Activated CD8-positive, alpha-beta memory T cell treated with anti-CD3 and anti-CD28 coated beads for 36 hours (primary cell): Measurements from ENCODE around the gene CACNA2D1. TPM values are rescaled to one million over a fixed set of nuclear protein-coding genes. Genes with fewer than 3 reads are reported as not detected.

Experiments
- CTCF ChIA-PET: fragments of 350-600 bp; sonication (Branson Sonifier 250); formaldehyde crosslinking; loops from one replicate; lab custom pipeline; 2021; ENCODE audit warnings: antibody characterized with exemption; lab: Charles Lee
- POLR2A ChIA-PET: fragments of 350-600 bp; sonication (Branson Sonifier 250); formaldehyde crosslinking; loops from one replicate; lab custom pipeline; 2021; ENCODE audit warnings: antibody characterized with exemption; lab: Charles Lee
- total RNA-seq, 2 experiments: library from RNA; stranded (reverse); gene quantifications; one replicate each; pipeline ENCODE4 v1.2.3, GENCODE V29; 2021

CACNA2D1 gene
- total RNA-seq, 2 experiments from 2014 or later: not detected

DNA sequence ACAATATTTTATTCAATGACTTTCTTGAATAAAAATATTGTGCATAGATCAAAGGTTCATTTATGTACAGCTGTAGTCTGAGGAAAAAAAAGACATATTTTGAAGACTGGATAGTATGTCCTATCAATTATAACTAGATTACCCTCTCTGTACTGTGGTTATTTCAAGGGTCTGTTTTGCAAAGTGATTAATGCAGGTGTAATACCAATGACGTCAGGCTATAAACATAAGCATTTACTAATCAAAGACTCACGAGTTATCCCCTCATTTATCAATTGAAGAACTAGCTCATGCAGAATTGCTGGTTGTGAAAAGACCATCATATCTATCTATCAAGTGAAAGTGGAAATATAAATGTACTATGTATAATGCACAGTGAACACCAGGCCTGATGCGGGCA, 460.2 kb downstream of the CACNA2D1 start:
- ChIA-PET CTCF (no interaction called here), POLR2A (no interaction called here)

DNA sequence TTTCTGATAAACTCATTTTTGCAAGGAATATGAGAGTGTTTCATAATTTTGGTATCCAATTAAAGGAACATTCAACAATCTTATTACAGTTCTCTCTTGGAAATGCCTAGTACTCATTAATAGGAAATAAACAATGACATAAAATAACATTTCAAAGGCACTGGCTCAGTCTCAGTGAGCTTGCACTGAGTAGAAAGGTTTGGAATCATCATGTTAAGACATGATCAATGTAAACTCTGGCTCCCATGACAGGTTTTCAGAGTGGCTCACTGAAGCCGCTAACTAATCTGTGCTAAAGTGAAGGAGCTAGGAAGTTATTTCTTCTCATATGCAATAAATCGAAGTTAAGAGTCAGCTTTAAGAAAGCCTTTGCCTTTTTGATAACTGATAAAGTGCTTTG, 470.5 kb downstream of the CACNA2D1 start:
- POLR2A ChIA-PET: no interaction called here
- CTCF ChIA-PET: no interaction called here

DNA sequence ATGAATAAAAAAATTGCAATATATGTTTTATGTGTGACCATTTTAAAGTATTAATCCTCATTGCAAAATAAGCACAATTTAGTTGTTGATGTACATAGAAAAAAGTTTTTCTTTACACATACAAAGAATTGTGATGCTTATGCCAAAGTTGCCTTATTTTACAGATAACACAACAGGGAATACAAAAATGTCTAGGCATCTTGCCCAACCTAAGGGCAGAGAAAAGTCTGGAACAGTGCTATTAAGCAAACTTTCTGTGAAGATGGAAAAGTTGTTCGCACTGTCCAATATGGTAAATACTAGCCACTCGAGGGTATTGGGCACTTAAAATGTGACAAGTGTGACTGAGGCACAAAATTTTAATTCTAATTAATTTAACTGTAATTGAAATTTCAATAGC, 483.6 kb downstream of the CACNA2D1 start:
- POLR2A ChIA-PET: no interaction called here
- CTCF ChIA-PET: no interaction called here

DNA sequence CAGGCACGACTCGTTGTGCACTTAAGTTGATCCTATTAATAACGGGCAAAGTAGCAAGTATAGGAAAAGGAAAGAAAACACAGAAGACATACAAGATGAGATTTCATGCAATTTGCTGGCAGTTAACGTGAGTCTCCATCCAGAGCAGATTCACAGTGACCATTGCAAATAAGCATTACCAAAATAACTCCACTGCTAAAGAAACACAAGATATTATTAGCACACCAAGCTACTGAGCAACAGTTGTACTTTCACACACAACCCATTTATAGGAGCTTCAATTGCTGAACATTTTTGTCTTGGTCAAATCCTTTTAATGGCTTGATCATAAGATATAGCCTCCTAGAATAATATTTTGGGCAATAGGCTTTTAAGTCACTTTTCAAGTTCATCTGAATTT, 486.1 kb downstream of the CACNA2D1 start:
- CTCF ChIA-PET: no interaction called here
- POLR2A ChIA-PET: no interaction called here

DNA sequence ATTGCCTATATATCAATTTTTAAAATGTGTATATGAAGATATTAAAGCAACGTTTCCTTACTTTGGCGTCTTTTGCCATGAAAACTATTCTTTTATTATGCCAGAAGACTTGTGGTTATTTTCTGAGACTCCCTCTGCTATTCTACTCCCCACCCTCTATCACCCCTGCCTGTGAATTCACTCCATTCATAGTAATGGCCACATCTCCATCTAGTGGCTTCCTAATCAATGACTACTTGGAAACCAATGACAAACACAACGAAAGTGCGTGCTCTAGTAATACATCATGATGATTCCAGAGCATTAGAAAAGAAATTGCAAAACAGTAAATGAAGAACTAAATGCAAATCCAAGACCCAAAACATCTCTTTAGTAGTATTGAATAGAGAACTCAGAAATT, 487.1 kb downstream of the CACNA2D1 start:
- CTCF ChIA-PET: no interaction called here
- POLR2A ChIA-PET: no interaction called here

DNA sequence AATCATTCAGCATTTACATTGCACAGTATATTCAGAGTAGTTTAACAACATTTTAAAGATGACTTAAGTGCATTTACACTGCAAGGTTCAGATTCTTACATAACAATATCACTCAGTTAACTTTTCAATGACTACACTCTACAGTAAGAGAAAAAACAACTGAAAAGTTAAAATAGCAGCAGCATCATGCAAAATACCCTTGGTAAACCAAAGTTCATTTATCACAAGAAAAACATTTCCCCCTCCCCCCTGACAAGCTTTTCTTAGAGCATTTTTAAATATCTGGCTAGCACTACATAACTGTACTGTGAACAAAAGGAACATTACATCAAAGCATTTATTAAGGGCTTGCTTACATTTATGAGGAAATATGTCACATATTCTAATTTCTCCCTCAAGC, 494.3 kb downstream of the CACNA2D1 start:
- POLR2A ChIA-PET: no interaction called here
- CTCF ChIA-PET: no interaction called here

DNA sequence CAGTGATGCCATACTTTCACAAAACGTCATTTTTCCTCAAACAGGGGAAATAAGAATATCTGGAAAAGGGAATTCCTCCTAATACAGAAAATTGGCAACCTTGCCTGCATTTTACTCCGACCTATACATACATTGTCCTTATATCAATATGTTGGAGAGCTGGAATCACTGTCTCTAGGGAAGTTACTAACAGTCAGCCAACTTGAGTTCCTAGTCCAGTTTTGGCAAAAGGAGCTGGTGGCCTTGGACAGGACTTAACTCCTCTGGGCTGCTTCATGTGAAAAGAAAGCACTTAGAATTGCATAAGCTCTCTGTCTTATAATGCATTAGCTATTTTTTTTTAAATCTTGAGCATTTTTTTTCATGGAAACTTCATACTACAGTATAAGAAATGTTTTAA, 499.5 kb downstream of the CACNA2D1 start:
- POLR2A ChIA-PET: no interaction called here
- CTCF ChIA-PET: no interaction called here

DNA sequence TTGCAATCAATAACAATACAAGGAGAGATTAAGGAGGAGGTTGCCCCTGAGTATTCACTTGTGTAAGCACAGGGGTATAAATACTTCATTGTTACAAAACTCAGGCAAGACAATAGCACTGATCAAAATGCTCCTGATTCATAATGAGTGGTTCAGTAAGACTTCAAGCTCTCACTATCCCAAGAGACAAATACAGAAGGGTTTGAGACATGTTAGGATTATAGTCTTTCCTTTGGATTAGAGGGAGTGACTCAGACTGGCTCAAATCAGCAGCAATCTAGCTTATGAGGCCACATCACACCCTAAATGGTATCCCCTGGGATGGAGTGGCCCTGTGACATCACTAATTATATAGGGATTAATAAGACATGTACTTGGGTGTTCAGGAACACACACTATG, 506.5 kb downstream of the CACNA2D1 start:
- CTCF ChIA-PET: no interaction called here
- POLR2A ChIA-PET: no interaction called here

DNA sequence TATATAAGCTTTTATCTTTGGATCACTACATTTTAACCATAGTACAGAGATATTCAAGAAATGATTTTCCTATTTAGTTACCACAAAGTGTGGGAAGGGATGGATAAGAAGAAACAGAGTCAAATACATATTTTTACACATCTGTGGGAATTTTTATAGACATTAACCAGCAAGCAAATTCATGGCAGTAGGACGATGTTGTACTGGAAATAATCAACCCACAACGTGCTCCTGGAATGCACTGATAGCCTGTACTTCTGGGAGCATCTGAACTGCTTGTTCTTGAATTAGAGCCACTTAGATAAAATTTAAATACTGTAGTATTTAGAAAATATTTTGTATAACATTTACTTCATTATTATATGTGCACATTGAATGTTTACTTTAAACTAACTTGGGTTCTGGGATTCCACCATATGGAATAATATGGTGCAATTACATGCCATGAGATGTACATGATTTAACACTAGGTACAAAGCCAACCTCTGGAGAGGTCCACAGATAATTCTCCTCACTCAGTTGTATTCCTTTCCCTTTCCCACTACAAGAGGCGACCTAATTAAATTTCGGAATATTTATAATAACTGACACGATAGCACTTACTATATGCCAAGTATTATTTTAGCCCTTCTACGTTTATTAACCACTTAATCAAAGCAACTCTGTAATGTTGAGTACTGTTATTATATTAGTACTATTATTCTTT, 508.8 kb downstream of the CACNA2D1 start:
- ChIA-PET POLR2A (no interaction called here), CTCF (no interaction called here)

DNA sequence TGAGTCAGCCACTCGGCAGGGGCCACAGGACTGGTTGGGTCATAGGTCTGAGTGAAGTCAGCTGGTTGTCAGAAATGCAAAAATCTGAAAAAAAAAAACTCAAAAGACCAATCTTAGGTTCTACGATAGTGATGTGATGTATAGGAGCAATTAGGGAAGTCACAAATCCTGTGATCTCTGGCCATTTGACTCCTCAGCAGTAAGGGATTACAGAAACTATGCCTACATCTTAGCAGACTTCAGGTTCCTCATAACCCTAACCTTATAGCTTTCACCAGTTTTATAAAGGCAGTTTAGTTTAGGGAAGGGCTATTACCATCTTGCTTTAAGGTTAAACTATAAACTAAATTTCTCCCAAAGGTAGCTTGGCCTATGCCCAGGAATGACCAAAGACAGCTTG, 510.6 kb downstream of the CACNA2D1 start:
- CTCF ChIA-PET: no interaction called here
- POLR2A ChIA-PET: no interaction called here

DNA sequence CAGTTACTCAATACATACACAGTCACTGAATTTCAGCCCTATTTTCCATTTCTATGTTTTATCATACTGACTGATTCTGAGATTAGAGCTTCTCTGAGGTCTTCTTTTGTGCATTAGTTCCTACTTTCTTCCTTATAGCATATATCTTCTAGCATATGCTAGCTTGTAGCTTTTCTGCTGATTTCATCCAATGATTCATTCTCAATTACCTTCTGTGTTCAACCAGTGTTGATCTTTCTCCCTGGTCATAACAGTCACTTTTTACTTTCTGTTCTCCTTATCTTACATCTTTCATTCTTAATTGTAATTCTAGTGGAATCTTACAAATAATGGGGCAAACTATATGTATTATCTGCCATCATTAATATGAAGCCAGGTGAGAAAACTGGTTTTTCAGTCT, 514.2 kb downstream of the CACNA2D1 start:
- ChIA-PET CTCF (no interaction called here), POLR2A (no interaction called here)

DNA sequence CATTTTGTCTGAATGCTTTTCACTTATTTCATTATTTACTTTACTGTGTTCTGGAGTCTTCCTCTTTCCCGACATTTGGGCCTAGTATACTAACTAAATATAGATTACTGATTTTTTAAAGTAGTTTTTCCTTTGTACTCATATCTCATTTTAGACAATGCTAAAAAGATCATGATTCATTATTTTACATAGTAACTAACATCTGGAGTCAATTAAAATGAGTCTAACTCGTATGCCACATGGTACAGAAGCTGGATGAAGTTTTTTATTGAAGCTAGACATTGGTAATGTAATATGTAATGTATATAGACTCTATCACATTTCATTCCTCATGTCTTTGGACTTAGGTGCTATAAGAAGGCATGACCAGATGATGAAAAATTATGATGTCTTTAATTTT, 517.4 kb downstream of the CACNA2D1 start:
- POLR2A ChIA-PET: no interaction called here

DNA sequence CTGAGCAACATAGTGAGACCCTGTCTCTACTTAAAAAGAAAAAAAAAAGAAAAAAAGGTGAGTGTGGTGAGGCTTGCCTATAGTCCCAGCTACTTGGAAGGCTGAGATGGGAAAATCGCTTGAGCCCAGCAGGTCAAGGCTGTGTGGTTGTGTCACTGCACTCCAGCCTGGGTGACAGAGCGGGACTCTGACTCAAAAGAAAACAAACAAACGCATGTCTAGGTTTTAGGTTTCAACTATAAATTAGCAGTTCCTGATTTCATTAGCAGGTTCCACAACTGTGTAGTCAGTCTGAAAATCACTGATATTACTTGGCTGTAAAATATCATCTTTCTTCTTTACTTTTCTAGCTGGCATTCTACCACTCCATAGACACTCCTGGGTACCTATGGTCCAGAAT, 518.0 kb downstream of the CACNA2D1 start:
- CTCF ChIA-PET: no interaction called here

More for the DNA sequence above, 517.4 kb downstream of the CACNA2D1 start:
- CTCF ChIA-PET: no interaction called here

DNA sequence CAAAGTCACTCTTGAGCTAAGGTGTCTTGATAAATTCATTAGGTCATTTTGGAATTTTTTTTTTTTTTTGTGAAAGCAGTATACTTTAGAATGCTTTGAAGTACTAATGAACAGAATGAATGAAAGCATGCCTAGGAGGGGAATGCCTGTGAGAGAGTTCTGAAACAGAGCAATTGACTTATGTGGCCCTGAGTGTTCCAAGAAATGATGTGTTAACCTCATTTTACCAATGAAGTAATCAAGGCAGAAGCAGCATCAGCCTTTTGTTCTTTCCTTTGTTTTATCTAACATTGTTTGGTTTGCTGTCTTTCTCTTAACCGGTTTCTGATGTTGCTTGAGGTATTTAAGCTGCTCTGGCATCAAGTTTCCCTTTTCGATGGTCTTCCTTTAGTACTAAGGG, 519.1 kb downstream of the CACNA2D1 start:
- CTCF ChIA-PET: no interaction called here
- POLR2A ChIA-PET: no interaction called here

More for the DNA sequence above, 518.0 kb downstream of the CACNA2D1 start:
- POLR2A ChIA-PET: no interaction called here

DNA sequence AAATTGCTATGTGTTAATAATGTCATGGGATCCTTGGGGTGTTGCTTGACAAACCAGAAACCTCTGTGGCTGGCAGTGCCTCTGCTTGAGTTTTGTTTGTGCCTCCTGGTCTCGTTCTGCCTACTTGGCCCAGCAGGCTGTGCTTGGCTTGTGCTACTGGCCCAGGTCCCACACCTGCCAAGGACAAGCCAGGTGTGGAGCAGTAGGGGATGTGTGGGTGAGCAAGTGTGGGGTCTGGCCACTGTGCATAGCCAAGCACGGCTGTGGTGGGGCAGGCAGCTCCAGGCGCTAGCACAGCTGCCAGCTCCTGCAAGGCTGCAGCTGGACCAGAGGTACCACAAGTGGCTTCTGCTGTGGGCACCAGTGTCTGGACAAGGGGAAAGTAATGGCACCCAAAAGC, 524.1 kb downstream of the CACNA2D1 start:
- ChIA-PET POLR2A (no interaction called here), CTCF (no interaction called here)

DNA sequence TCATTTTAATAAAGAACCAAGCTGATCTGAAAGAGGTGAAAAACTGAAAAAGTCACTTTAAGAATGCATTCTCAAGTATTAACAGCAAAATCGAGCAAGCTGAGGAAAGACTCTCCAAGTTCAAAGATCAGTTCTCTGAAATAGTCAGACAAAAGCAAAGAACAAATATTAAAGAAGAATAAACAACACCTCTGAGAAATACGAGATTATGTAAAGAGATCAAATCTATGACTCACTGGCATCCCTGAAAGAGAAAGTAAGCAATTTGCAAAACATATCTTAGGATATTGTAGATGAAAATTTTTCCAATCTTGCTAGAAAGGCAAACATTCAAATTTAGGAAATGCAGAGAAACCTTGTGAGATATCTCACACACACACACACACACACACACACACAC, 535.4 kb downstream of the CACNA2D1 start:
- ChIA-PET POLR2A (no interaction called here), CTCF (no interaction called here)

DNA sequence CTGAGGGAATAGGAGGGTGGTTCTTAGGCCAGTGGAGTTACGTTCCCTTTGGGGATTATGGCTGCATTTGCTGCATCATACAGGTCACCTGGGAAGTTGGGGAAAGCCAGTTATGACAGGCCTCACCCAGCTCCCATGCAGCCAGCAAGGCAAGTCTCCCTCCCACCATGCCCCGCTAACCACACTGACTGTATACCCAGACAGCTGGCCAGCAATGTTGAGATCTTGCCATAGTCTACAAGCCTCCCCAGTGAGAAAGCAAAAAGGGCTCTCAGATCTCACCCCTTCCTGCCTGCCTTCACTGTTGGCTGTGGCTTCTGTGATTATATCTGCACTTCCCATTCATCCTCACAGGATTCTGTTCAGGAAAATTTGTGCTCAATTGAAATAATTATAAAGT, 540.5 kb downstream of the CACNA2D1 start:
- ChIA-PET POLR2A (no interaction called here), CTCF (no interaction called here)

DNA sequence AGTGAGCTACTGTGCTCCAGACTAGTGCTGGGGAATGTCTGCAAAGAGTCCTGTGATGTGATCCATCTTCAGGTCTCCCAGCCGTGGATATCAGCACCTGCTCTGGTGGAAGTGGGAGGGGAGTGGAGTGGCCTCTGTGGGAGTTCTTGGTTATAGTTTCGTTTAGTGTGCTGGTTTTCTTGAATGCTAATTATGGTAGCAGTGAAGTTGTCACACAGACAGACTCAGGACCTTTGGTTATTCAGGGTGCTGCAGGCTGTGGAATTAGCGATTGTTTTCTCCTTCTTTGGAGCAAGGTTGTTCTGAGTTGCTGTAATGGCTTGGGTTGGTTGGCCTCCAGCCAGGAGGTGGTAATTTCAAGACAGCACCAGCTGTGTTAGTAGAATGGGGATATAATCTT, 541.0 kb downstream of the CACNA2D1 start:
- CTCF ChIA-PET: no interaction called here
- POLR2A ChIA-PET: no interaction called here
